Stimulated activated CD4-positive, alpha-beta T cell treated with anti-CD3 and anti-CD28 coated beads, Interleukin-2, amount 100 ng/mL, for 24 hours (primary cell): ENCODE measurements around the gene DBN1.
"Not testable (repeated sequence)": the region's sequence is repeated elsewhere in the genome, so short reads cannot be mapped to it uniquely, and the experiment has no call there.

Experiments used
- DNase-seq, 2 donors: peaks; one replicate each; pipeline ENCODE4 v3.0.0-alpha.2; 2020

The DBN1 gene

GRCh38 chr5:177490992-177491391 lies 17.6 kb upstream of the DBN1 start:
- no peak for DNase-seq

- DNase-seq: no peak
Measured at GRCh38 chr5:177490311-177490991, 17.0 kb upstream of the DBN1 start.

GRCh38 chr5:177489119-177489716 lies 15.8 kb upstream of the DBN1 start:
- DNase-seq: no peak

GRCh38 chr5:177487975-177488374 lies 14.5 kb upstream of the DBN1 start:
- no peak for DNase-seq

- no peak for DNase-seq
Measured at GRCh38 chr5:177487144-177487543, 13.7 kb upstream of the DBN1 start.

- DNase-seq: no peak
Measured at GRCh38 chr5:177486256-177486655, 12.8 kb upstream of the DBN1 start.

- not testable (repeated sequence) for DNase-seq
Measured at GRCh38 chr5:177485753-177486152, 12.3 kb upstream of the DBN1 start.

- DNase-seq: no peak
Measured at GRCh38 chr5:177484902-177485549, 11.6 kb upstream of the DBN1 start.

GRCh38 chr5:177483994-177484901 lies 10.8 kb upstream of the DBN1 start:
- no peak for DNase-seq

GRCh38 chr5:177483042-177483441 lies 9.6 kb upstream of the DBN1 start:
- DNase-seq: no peak

- no peak for DNase-seq
Measured at GRCh38 chr5:177482359-177482795, 8.9 kb upstream of the DBN1 start.

GRCh38 chr5:177479774-177480173 lies 6.3 kb upstream of the DBN1 start:
- no peak for DNase-seq

GRCh38 chr5:177478711-177479646 lies 5.5 kb upstream of the DBN1 start:
- no peak for DNase-seq

GRCh38 chr5:177477701-177478477 lies 4.5 kb upstream of the DBN1 start:
- DNase-seq: no peak

GRCh38 chr5:177476531-177477233 lies 3.2 kb upstream of the DBN1 start:
- no peak for DNase-seq

- no peak for DNase-seq
Measured at GRCh38 chr5:177475563-177476427, 2.4 kb upstream of the DBN1 start.

- no peak for DNase-seq
Measured at GRCh38 chr5:177474846-177475562, 1.6 kb upstream of the DBN1 start.

GRCh38 chr5:177474002-177474476 lies 605 bp upstream of the DBN1 start:
- DNase-seq: no peak
